Neural cell (in vitro differentiated cells): ENCODE measurements around the gene IL36A.

Source experiments
- CTCF ChIP-seq: fragments of 450-650 bp; IDR thresholded peaks from 2 replicates; pipeline ENCODE4 v1.5.1; 2014; ENCODE audit warnings: antibody characterized with exemption, mild to moderate bottlenecking, moderate library complexity; ENCODE audit not compliant: poor library complexity, severe bottlenecking
- EP300 ChIP-seq: fragments of 450-650 bp; conservative IDR thresholded peaks from 2 replicates; pipeline ENCODE4 v1.6.1; 2014; ENCODE audit warnings: antibody characterized with exemption, mild to moderate bottlenecking, moderate library complexity; ENCODE audit not compliant: poor library complexity, severe bottlenecking
- EZH2 ChIP-seq: fragments of 200-600, 300-800 bp; shearing (Covaris generic), sonication (generic); IDR thresholded peaks from 2 replicates; pipeline ENCODE4 v1.6.1; 2014; ENCODE audit warnings: antibody characterized with exemption, low read length, borderline replicate concordance, mild to moderate bottlenecking; ENCODE audit not compliant: insufficient read depth, poor library complexity, severe bottlenecking
- POLR2AphosphoS5 ChIP-seq: IDR thresholded peaks from 2 replicates; pipeline ENCODE4 v1.6.1; 2012
- RAD21 ChIP-seq: fragments of 450-650 bp; conservative IDR thresholded peaks from 2 replicates; pipeline ENCODE4 v1.6.1; 2014; ENCODE audit warnings: antibody characterized with exemption, mild to moderate bottlenecking, moderate library complexity
- SMC3 ChIP-seq: fragments of 450-650 bp; conservative IDR thresholded peaks from 2 replicates; pipeline ENCODE4 v1.6.1; 2014; ENCODE audit warnings: antibody characterized with exemption, mild to moderate bottlenecking, moderate library complexity; ENCODE audit not compliant: poor library complexity
- TAF1 ChIP-seq: IDR thresholded peaks from 2 replicates; pipeline ENCODE4 v1.6.1; 2012; ENCODE audit warnings: low read depth

GRCh38 chr2:113000436-113000835 is 4.8 kb upstream of the IL36A start:
- TF ChIP-seq CTCF (no peak), EP300 (no peak), POLR2AphosphoS5 (no peak), EZH2 (no peak), SMC3 (no peak), RAD21 (no peak), TAF1 (no peak)
